Lower leg skin (tissue), 3 donors: ENCODE measurements around the gene LMTK3.

Experiments used
- CTCF ChIP-seq, 3 donors: fragments of 450-650 bp; IDR thresholded peaks; one replicate each; pipeline ENCODE4 v1.5.1; 2016; ENCODE audit warnings: antibody characterized with exemption in 3 of 3, mild to moderate bottlenecking in 3 of 3, moderate library complexity in 2 of 3
- POLR2A ChIP-seq, 2 donors: fragments of 450-650 bp; IDR thresholded peaks; one replicate each; pipeline ENCODE4 v1.6.1; 2016 to 2017; ENCODE audit warnings: antibody characterized with exemption in 2 of 2, mild to moderate bottlenecking in 1 of 2, moderate library complexity in 1 of 2

- no peak for TF ChIP-seq CTCF (IDR thresholded peaks at IDR 0.05)
- TF ChIP-seq POLR2A (IDR thresholded peaks at IDR 0.05): no peak
These were observed 29.6 kb downstream of the LMTK3 start for GRCh38 chr19:48481846-48482639.
